Measurements from ENCODE around the gene SARDH.

Gene SARDH

DNA sequence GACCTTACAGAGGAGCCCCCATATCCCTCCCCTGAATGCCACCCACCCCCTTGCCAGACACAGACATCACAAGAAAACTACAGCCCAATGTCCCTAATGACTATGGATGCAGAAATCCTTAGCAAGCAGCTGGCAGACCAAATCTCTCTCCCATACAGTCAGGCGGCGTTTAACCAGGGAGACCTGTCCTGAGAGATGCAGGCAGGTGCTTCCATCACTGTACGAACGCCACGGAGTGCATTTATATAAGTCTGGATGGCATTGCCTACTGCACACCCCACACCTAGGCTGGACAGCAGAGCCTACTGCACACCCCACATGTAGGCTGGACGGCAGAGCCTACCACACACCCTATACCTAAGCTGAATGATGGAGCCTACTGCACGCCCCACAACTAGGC is 34.4 kb upstream of the SARDH start:
- no peaks in the 10 kb centered on the region for H3K27me3 ChIP-seq (ENCODE audit: insufficient read depth, poor library complexity, severe bottlenecking)
- H3K36me3 ChIP-seq (ENCODE audit: low read depth) = peaks cover 80% of the 10 kb centered on the region
- no peak overlapping the region for H3K27ac ChIP-seq (ENCODE audit: poor library complexity, severe bottlenecking)
- H3K4me1 ChIP-seq (ENCODE audit: insufficient read depth, poor library complexity, severe bottlenecking) = no peaks in the 10 kb centered on the region
- DNase-seq (ENCODE audit: low spot score) (peak; percentile 19), ATAC-seq (ENCODE audit: low read depth) (no peak)
- H3K4me3 ChIP-seq (ENCODE audit: severe bottlenecking) = no peak overlapping the region
- TF ChIP-seq, protein P1, sequence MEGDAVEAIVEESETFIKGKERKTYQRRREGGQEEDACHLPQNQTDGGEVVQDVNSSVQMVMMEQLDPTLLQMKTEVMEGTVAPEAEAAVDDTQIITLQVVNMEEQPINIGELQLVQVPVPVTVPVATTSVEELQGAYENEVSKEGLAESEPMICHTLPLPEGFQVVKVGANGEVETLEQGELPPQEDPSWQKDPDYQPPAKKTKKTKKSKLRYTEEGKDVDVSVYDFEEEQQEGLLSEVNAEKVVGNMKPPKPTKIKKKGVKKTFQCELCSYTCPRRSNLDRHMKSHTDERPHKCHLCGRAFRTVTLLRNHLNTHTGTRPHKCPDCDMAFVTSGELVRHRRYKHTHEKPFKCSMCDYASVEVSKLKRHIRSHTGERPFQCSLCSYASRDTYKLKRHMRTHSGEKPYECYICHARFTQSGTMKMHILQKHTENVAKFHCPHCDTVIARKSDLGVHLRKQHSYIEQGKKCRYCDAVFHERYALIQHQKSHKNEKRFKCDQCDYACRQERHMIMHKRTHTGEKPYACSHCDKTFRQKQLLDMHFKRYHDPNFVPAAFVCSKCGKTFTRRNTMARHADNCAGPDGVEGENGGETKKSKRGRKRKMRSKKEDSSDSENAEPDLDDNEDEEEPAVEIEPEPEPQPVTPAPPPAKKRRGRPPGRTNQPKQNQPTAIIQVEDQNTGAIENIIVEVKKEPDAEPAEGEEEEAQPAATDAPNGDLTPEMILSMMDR (IDR thresholded peaks at IDR 0.05; ENCODE audit: poor library complexity, severe bottlenecking) = no peak
- H3K9me3 ChIP-seq (ENCODE audit: severe bottlenecking) = peaks cover 5% of the 10 kb centered on the region

- Histone ChIP-seq H3K4me1 (ENCODE audit: insufficient read depth, poor library complexity, severe bottlenecking) (no peaks in the 10 kb centered on the region), H3K27me3 (ENCODE audit: insufficient read depth, poor library complexity, severe bottlenecking) (no peaks in the 10 kb centered on the region), H3K4me3 (ENCODE audit: severe bottlenecking) (no peak overlapping the region), H3K36me3 (ENCODE audit: low read depth) (peaks cover 80% of the 10 kb centered on the region), H3K27ac (ENCODE audit: poor library complexity, severe bottlenecking) (no peak overlapping the region), H3K9me3 (ENCODE audit: severe bottlenecking) (peaks cover 13% of the 10 kb centered on the region)
- DNase-seq (ENCODE audit: low spot score) (peak; percentile 48), ATAC-seq (ENCODE audit: low read depth) (no peak)
- TF ChIP-seq, protein P1 (IDR thresholded peaks at IDR 0.05; ENCODE audit: poor library complexity, severe bottlenecking) = no peak
Measured at GRCh38 chr9:133771486-133772482, 33.6 kb upstream of the SARDH start.

DNA sequence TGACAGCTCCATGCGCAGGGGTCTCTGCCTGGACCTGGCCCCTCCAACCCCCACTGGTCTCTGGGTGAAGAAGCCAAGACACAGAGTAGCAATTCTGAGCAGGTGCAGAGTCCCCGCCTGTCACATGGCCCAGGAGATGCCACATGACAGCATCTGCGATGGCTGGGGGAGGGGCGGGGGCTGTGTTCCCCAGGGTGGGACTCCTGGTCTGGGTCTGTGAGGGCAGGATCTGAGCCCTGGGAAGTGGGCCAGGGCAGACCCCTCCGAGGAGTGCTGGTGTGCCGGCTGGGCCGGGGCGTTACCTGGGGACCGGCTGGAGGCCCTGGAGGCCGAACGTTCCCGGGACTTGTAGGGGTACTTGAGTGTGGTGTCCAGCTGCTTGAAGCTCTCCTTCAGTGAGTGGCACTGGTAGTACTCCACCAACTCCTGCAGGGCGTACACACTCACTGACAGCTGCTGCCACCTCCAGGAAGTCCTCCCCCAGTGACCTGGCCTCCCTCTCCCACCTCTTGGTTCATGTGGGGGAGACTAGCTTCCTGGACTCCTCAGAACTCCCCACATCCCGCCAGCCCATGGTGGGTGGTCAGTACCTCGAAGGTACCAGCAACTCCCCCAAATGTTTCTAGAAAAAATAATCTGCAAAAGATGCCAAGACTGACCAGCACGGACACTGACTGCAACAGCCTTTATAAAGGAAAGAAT is 32.1 kb upstream of the SARDH start:
- H3K9me3 ChIP-seq (ENCODE audit: severe bottlenecking) = peaks cover 13% of the 10 kb centered on the region
- DNase-seq (ENCODE audit: low spot score) = peak; percentile 26
- no peak overlapping the region for H3K4me3 ChIP-seq (ENCODE audit: severe bottlenecking)
- H3K27ac ChIP-seq (ENCODE audit: poor library complexity, severe bottlenecking) = no peak overlapping the region
- no peak for ATAC-seq (ENCODE audit: low read depth)
- TF ChIP-seq, protein P1 (IDR thresholded peaks at IDR 0.05; ENCODE audit: poor library complexity, severe bottlenecking) = no peak
- H3K27me3 ChIP-seq (ENCODE audit: insufficient read depth, poor library complexity, severe bottlenecking) = no peaks in the 10 kb centered on the region
- H3K4me1 ChIP-seq (ENCODE audit: insufficient read depth, poor library complexity, severe bottlenecking) = no peaks in the 10 kb centered on the region
- H3K36me3 ChIP-seq (ENCODE audit: low read depth) = peaks cover 79% of the 10 kb centered on the region

GRCh38 chr9:133769511-133770075 is 31.4 kb upstream of the SARDH start:
- ATAC-seq (ENCODE audit: low read depth) = no peak
- no peaks in the 10 kb centered on the region for H3K27me3 ChIP-seq (ENCODE audit: insufficient read depth, poor library complexity, severe bottlenecking)
- no peak overlapping the region for H3K4me3 ChIP-seq (ENCODE audit: severe bottlenecking)
- H3K4me1 ChIP-seq (ENCODE audit: insufficient read depth, poor library complexity, severe bottlenecking) = no peaks in the 10 kb centered on the region
- H3K36me3 ChIP-seq (ENCODE audit: low read depth) = peaks cover 79% of the 10 kb centered on the region
- H3K27ac ChIP-seq (ENCODE audit: poor library complexity, severe bottlenecking) = no peak overlapping the region
- H3K9me3 ChIP-seq (ENCODE audit: severe bottlenecking) = peaks cover 13% of the 10 kb centered on the region
- TF ChIP-seq, protein P1 (IDR thresholded peaks at IDR 0.05; ENCODE audit: poor library complexity, severe bottlenecking) = no peak
- peak; percentile 59 for DNase-seq (ENCODE audit: low spot score)
